ENCODE measurements around the gene RRP12. TPM values are rescaled to one million over a fixed set of nuclear protein-coding genes. Genes with fewer than 3 reads are reported as not detected.

RRP12 gene
- total RNA-seq, 2 experiments from 2014 or later = 30.9 to 35.6 TPM

- H3K9me3 Mint-ChIP-seq (ENCODE audit: insufficient read depth) = no peaks in the 10 kb centered on the region
- DNase-seq = no peak
- H3K4me1 Mint-ChIP-seq (ENCODE audit: low read depth) = peaks cover 34% of the 10 kb centered on the region
- H3K27me3 Mint-ChIP-seq (ENCODE audit: low read depth) = no peaks in the 10 kb centered on the region
- ATAC-seq = no peak
- ChIA-PET POLR2A (interaction anchor here (1.0 kb wide), 1 partner anchor 12 kb away, joined by 3 read pairs; no protein-coding TSS in a partner anchor), CTCF (interaction anchor here (1.0 to 2.3 kb wide), 2 partner anchors 10 to 43 kb away, joined by 4 to 19 read pairs; no protein-coding TSS in a partner anchor)
- no peak overlapping the region for H3K27ac Mint-ChIP-seq
- peak overlapping the region; percentile 82 for H3K4me3 Mint-ChIP-seq
- no peaks in the 10 kb centered on the region for H3K36me3 Mint-ChIP-seq (ENCODE audit: low read depth)
These were observed 79.3 kb downstream of the RRP12 start for GRCh38 chr10:97321804-97322190.

- peaks cover 29% of the 10 kb centered on the region for H3K4me1 Mint-ChIP-seq (ENCODE audit: low read depth)
- ATAC-seq = no peak
- H3K4me3 Mint-ChIP-seq = peak overlapping the region; percentile 82
- H3K27me3 Mint-ChIP-seq (ENCODE audit: low read depth) = no peaks in the 10 kb centered on the region
- no peaks in the 10 kb centered on the region for H3K36me3 Mint-ChIP-seq (ENCODE audit: low read depth)
- no peak for DNase-seq
- H3K27ac Mint-ChIP-seq = peak overlapping the region; percentile 81
- H3K9me3 Mint-ChIP-seq (ENCODE audit: insufficient read depth) = no peaks in the 10 kb centered on the region
- POLR2A ChIA-PET = no interaction called here
- CTCF ChIA-PET = interaction anchor here (2.3 kb wide), 1 partner anchor 11 kb away, joined by 19 read pairs; no protein-coding TSS in a partner anchor
These were observed 79.9 kb downstream of the RRP12 start for GRCh38 chr10:97321032-97321803.

- H3K27me3 Mint-ChIP-seq (ENCODE audit: low read depth) = peaks cover 3% of the 10 kb centered on the region
- ChIA-PET CTCF (interaction anchor here (0.7 to 2.6 kb wide), 9 partner anchors 8 to 248 kb away, joined by 3 to 24 read pairs (median 5); partner anchors contain the start of gene FRAT2), POLR2A (interaction anchor here (2.0 to 2.3 kb wide), 3 partner anchors 8 to 80 kb away, joined by 9 to 46 read pairs (median 14); partner anchors contain the start of genes FRAT2 and RRP12)
These were observed 80.6 kb downstream of the RRP12 start for GRCh38 chr10:97320480-97321031.

GRCh38 chr10:97319671-97320479 lies 81.3 kb downstream of the RRP12 start:
- Mint-ChIP-seq H3K36me3 (ENCODE audit: low read depth) (no peaks in the 10 kb centered on the region), H3K9me3 (ENCODE audit: insufficient read depth) (no peaks in the 10 kb centered on the region), H3K4me1 (ENCODE audit: low read depth) (peaks cover 26% of the 10 kb centered on the region), H3K4me3 (peak overlapping the region; percentile 82), H3K27me3 (ENCODE audit: low read depth) (peaks cover 3% of the 10 kb centered on the region), H3K27ac (peak overlapping the region; percentile 81)
- ChIA-PET CTCF (interaction anchor here (0.7 to 2.6 kb wide), 9 partner anchors 9 to 247 kb away, joined by 3 to 24 read pairs (median 4); partner anchors contain the start of genes ARHGAP19 and FRAT2), POLR2A (interaction anchor here (1.2 to 2.3 kb wide), 5 partner anchors 8 to 81 kb away, joined by 3 to 46 read pairs (median 9); partner anchors contain the start of genes FRAT2 and RRP12)
- peak; percentile 72 for DNase-seq
- ATAC-seq = peak; percentile 52

More at GRCh38 chr10:97320480-97321031, 80.6 kb downstream of the RRP12 start:
- H3K36me3 Mint-ChIP-seq (ENCODE audit: low read depth) = no peaks in the 10 kb centered on the region
- DNase-seq (peak; percentile 43), ATAC-seq (peak; percentile 9)
- H3K27ac Mint-ChIP-seq = peak overlapping the region; percentile 81
- H3K4me3 Mint-ChIP-seq = peak overlapping the region; percentile 82
- no peaks in the 10 kb centered on the region for H3K9me3 Mint-ChIP-seq (ENCODE audit: insufficient read depth)
- peaks cover 26% of the 10 kb centered on the region for H3K4me1 Mint-ChIP-seq (ENCODE audit: low read depth)

GRCh38 chr10:97318772-97319651 lies 82.1 kb downstream of the RRP12 start, which contains the start of gene FRAT1:
Gene FRAT1 (plus strand): TSS chr10:97319271. CDS start chr10:97319454, 183 bp downstream.
- H3K27me3 Mint-ChIP-seq (ENCODE audit: low read depth) = peaks cover 3% of the 10 kb centered on the region

GRCh38 chr10:97314671-97315070 lies 86.5 kb downstream of the RRP12 start:
- ChIA-PET POLR2A (no interaction called here), CTCF (no interaction called here)
- H3K4me3 Mint-ChIP-seq = no peak overlapping the region
- H3K4me1 Mint-ChIP-seq (ENCODE audit: low read depth) = peaks cover 7% of the 10 kb centered on the region
- H3K9me3 Mint-ChIP-seq (ENCODE audit: insufficient read depth) = no peaks in the 10 kb centered on the region
- no peaks in the 10 kb centered on the region for H3K36me3 Mint-ChIP-seq (ENCODE audit: low read depth)
- no peak overlapping the region for H3K27ac Mint-ChIP-seq
- H3K27me3 Mint-ChIP-seq (ENCODE audit: low read depth) = peaks cover 3% of the 10 kb centered on the region
- DNase-seq = no peak
- no peak for ATAC-seq

More at GRCh38 chr10:97318772-97319651, 82.1 kb downstream of the RRP12 start, which contains the start of gene FRAT1:
- no peaks in the 10 kb centered on the region for H3K9me3 Mint-ChIP-seq (ENCODE audit: insufficient read depth)
- POLR2A ChIA-PET = interaction anchor here (0.6 to 2.3 kb wide), 6 partner anchors 9 to 81 kb away, joined by 3 to 46 read pairs (median 6); partner anchors contain the start of genes FRAT2 and RRP12
- ATAC-seq = peak; percentile 77
- H3K36me3 Mint-ChIP-seq (ENCODE audit: low read depth) = no peaks in the 10 kb centered on the region
- CTCF ChIA-PET = interaction anchor here (1.1 to 2.6 kb wide), 7 partner anchors 10 to 246 kb away, joined by 3 to 24 read pairs (median 5); partner anchors contain the start of gene ARHGAP19
- H3K27ac Mint-ChIP-seq = peak within 1 kb of the TSS; percentile 99
- peak; percentile 91 for DNase-seq
- peaks cover 26% of the 10 kb centered on the region for H3K4me1 Mint-ChIP-seq (ENCODE audit: low read depth)
- H3K4me3 Mint-ChIP-seq = peak within 1 kb of the TSS; percentile 82

GRCh38 chr10:97312897-97313296 lies 88.2 kb downstream of the RRP12 start:
- ChIA-PET CTCF (interaction anchor here (0.7 kb wide), 1 partner anchor 19 kb away, joined by 3 read pairs; no protein-coding TSS in a partner anchor), POLR2A (interaction anchor here (0.6 kb wide), 1 partner anchor 152 kb away, joined by 3 read pairs; no protein-coding TSS in a partner anchor)
- Mint-ChIP-seq H3K27me3 (ENCODE audit: low read depth) (peaks cover 5% of the 10 kb centered on the region), H3K27ac (no peak overlapping the region), H3K36me3 (ENCODE audit: low read depth) (no peaks in the 10 kb centered on the region), H3K9me3 (ENCODE audit: insufficient read depth) (no peaks in the 10 kb centered on the region), H3K4me3 (no peak overlapping the region), H3K4me1 (ENCODE audit: low read depth) (no peaks in the 10 kb centered on the region)
- DNase-seq = no peak
- ATAC-seq = no peak

GRCh38 chr10:97311111-97311626 lies 90.0 kb downstream of the RRP12 start:
- ATAC-seq = no peak
- POLR2A ChIA-PET = no interaction called here
- H3K4me3 Mint-ChIP-seq = no peak overlapping the region

GRCh38 chr10:97307866-97308780 lies 93.0 kb downstream of the RRP12 start:
- ChIA-PET CTCF (no interaction called here), POLR2A (no interaction called here)
- DNase-seq = no peak
- Mint-ChIP-seq H3K36me3 (ENCODE audit: low read depth) (no peaks in the 10 kb centered on the region), H3K4me3 (no peak overlapping the region), H3K27me3 (ENCODE audit: low read depth) (peaks cover 10% of the 10 kb centered on the region), H3K4me1 (ENCODE audit: low read depth) (no peaks in the 10 kb centered on the region), H3K27ac (no peak overlapping the region), H3K9me3 (ENCODE audit: insufficient read depth) (no peaks in the 10 kb centered on the region)
- ATAC-seq = no peak

More at GRCh38 chr10:97311111-97311626, 90.0 kb downstream of the RRP12 start:
- Mint-ChIP-seq H3K9me3 (ENCODE audit: insufficient read depth) (no peaks in the 10 kb centered on the region), H3K36me3 (ENCODE audit: low read depth) (no peaks in the 10 kb centered on the region), H3K4me1 (ENCODE audit: low read depth) (no peaks in the 10 kb centered on the region), H3K27ac (no peak overlapping the region), H3K27me3 (ENCODE audit: low read depth) (peaks cover 13% of the 10 kb centered on the region)
- CTCF ChIA-PET = interaction anchor here (1.4 kb wide), 1 partner anchor 22 kb away, joined by 3 read pairs; no protein-coding TSS in a partner anchor
- no peak for DNase-seq

Data from activated CD8-positive, alpha-beta T cell treated with anti-CD3 and anti-CD28 coated beads, Interleukin-2, amount 10 ng/mL, durations not matched to agents 7 days and 5 days (primary cell).